Measurements from ENCODE around the gene TBC1D22A.

Gene TBC1D22A

DNA sequence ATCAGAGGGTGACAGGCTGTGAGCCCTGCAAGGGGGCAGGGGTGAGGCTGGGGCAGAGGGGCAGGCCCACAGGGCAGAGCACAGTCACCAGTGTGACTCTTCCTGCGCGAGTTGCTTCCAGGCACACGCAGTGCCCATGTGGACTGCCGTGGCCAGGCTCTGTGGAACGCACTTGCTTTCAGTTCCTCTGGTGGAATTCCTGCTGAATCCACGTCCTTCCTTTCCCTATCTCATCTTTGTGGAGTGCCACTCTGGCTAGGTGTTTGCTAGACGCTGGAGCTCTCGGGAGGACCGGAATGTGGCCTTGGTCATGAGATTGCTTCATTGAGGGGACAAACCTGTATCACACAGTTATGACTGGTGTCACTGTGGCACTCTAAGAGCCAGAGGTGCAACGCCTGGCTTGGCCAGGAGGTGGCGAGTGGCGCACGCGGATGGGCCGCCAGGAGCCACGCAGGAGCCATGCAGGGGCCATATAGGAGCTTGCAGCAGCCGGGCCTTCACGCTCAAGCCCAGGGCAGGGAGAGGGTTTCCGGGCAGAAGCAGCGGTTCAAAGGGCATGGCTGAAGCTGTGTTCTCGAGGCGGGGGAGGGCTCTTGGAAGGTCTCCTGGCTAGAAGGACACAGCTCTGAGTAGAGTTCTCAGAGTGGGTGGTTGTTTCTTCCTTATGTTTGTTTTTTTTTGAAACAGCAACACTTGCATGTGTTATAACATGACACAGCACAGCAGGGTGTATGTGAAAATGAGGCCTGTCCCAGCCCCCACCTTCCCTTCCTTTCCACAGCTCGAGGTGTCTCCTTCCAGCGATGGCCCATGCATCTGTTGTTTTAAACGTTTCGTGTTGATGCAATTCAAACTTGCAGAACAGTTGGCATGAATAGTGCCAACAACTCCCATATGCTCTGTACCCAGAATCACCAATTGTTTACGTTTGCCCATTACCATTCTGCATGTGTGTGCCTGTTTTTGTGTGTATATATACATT, 36.2 kb downstream of the TBC1D22A start:
- DNase-seq, result peak; percentile 56

DNA sequence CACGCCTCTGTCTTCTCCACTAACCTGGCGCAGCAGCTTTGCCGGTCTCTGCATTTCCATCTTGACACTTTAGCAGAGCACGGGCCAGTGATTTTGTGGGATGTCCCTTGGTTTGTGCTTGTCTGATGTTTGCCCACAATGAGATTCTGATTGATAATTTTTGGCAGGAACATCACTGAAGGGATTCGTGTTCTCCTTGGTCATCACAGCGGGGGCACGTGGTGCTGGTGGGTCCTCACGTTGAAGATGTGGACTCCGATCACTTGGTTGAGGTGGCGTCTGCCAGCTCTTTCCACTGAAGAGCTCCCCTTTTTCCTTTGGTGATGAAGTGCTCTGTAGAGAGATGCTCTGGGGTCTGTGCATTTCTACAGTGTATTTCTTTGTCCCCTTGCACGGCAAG, 37.2 kb downstream of the TBC1D22A start:
- DNase-seq, result no peak

DNA sequence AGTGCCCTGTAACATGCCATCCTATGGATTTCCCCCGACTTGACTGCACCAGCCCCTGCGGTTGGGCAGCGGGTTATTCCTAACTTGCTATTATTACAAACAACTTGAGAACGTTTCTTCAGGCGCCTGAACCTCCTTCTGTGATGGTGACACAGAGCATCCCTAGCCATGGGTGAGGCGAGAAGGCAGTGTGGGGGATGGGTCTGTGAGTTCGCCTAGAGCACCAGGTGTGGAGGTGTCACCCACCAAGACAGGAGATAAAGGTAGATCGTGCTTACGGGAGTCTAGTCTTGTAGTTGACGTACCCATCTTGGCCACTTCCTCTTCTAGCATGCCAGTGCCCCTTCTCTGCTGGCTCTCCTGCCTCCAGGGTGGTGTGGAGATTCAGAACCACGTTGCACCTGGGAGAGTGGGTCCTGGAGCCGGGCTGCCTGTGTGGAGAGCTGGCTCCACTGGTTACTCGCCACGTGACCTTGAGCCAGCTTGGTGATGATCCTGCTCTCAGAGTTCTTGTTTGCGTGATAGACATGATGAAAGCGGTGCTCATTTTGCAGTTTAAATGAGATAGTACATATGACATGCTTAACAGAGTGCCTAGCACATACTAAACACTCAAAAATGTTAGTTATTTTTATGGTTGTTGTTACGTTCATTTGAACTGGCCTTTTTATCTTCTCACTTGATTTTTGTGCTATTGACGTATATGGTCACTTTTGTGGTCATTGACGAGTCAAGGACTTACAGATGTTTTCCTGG, 37.8 kb downstream of the TBC1D22A start:
- no peak for DNase-seq

DNA sequence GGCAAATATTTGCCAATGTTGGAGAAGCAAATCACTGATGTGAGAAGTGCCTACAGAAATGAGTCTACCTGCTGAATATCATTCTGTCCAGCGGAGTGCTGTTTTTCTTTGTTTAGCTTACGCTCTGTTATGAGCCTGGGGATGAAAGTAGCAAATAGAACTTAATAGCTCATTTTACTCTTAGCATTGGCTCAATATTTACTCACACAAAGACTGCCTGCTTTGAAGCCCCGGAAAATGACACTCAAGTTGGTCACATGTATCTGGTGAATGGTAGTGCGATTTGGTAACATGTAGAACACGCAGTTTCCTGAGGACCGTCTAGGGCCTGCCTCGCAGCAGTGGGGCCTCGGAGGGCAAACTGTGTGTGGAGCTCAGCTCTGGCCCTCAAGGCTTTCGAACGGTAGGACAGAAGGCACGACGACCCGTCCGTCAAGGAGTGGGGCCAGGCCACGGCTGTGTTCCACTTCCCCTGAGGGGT, 38.9 kb downstream of the TBC1D22A start:
- no peak for DNase-seq

DNA sequence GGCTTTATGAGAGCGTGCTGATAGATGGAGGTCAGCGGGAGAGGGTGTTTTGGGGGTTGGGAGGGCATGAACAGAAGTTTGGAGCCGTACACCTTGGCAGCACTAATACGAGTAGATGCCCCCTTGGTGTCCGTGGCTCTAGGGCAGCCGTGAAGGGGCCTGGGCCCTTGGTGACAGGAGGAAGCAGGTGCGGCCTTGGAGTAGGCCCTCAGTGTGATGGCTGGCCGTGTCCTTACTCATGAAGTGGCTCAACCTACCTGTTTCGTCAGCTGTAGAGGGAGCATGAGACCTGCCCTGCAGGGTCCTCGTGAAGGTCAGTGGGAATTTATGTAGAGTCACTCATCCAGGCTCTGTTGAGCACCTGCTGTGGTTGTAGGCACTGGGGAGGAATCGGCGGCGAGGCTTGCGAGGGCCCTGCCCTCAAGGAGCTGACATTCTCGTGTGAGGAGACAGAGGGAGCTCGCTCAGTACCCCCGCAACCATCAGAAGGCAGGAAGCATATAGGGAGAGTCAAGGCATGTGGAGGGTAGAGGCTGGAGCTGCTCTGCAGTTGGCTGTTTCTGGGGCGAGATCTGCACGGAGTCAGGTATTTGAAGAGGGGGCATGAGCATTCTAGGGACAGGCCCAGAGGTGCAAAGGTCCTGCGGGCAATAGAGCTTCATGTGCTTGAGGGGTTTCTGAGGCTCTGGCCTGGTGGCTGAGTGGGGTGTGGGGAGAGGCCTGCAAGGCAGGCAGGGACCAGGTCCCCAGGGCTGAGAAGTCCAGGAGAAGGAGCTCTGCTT, 39.6 kb downstream of the TBC1D22A start:
- no peak for DNase-seq

DNA sequence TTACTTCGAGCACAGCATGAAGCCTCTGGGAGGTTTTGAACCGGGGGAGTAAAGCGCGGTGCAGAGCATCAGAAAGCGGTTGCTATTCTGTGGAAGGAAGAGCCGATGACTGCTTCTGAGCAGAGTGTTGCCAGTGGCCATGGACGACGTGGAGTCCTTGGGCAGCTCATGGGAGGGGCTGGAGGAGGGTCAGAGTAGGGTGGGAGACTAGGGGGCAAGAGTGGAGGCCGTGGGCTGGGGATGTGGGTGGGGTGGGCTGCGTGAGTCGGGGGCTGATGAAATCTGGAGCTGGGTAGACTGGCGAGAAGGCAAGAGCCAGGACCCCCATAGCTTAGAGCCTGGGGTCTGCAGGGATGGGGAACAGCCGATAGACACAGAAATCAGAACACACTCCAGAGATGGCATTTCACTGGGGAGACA, 40.2 kb downstream of the TBC1D22A start:
- DNase-seq, result no peak

DNA sequence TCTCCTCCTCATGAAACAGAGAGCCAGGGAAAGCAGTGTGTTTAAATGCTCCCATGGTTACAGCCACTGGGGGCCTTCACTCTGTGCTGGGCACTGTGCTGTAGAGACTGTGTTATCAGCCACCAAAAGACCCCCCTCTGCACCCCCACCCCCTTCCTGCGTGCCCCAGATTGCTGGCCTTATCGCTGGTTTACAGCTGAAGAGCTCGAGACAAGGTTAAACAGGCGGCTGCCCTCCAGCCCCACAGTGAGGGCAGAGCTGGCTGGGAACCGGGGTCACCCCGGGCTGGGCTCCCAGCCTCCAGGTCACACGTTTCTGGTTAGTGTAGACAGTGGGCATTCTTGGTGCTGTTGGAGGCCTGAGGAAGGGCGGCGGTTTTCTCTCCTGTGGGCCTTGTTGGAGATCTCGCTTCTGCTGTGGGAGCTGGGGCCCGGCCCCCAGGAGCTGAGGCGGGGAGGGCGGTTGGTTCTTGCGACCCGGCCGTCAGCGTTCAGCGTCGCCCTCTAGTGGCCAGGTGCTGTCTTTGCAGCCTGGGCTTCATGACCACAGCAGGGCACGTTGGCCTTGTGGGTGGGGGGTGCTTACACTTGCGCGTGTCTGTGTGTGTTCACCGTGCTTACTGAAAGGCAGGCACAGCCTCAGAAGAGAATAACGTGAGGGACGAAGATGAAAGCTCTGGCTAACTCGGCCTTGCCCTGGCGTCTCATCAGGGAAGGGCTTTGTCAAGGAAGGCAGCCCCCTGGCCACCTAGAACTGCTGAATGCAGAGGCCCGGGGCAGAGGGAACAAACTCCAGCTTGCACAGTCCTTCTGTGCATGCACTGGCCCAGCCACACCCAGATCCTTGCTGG, 40.8 kb downstream of the TBC1D22A start:
- DNase-seq, result peak; percentile 63

DNA sequence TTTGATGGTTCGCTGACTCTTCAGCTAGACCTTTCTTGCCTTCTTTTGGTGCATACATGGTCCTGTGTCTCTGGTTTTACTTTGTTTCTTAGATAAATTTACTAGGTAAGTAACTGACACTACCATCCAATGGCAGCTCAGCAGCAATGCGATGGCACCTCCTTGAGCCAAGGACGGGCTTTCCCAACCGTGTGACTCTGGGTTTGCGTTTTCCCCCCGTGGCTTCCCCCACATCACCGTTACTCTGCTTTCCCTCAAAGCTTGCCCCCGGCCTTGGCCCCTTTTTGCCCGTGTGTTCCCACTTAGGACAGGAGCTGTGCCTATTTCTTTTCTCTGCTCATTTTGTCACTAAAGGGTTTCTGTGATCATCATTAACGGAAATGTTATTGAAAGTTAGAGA, 41.5 kb downstream of the TBC1D22A start:
- DNase-seq, result no peak

DNA sequence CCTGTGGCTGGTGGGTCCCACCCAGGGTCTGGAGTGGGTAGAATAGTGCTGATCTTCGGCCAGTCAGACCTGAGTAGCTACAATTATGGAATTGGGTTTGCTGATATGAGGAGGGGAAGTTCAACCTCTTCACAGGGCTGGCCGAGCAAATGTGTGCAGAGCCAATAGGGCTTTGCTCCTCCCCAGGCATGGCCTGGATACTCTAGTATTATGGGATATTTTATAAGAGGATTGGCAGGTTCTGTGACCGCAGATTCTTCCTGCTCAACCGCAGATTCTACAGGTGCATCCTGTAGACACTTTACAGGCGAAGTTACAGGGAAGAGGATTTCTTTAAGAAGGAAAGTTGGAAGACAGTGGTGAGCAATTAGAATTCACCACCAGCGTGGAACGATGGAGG, 44.3 kb downstream of the TBC1D22A start:
- no peak for DNase-seq

DNA sequence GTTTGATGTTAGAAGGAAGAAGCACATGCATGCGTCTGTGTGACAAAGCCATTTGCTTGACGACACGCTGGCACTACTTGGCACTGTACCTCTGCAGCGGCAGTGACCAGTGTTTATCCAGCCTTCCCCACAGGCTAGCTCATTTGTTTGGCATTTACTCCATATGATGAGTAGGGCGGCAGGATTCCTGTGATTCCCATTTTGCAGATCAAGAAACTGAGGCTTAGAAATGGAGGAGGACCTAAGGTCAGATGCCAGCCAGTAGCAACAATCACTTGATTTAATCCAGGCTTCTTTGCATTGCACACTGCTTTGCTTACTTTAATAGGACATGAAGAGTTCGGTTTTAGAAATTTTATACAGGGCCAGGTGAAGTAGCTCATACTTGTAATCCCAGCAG, 45.0 kb downstream of the TBC1D22A start:
- DNase-seq, result no peak

DNA sequence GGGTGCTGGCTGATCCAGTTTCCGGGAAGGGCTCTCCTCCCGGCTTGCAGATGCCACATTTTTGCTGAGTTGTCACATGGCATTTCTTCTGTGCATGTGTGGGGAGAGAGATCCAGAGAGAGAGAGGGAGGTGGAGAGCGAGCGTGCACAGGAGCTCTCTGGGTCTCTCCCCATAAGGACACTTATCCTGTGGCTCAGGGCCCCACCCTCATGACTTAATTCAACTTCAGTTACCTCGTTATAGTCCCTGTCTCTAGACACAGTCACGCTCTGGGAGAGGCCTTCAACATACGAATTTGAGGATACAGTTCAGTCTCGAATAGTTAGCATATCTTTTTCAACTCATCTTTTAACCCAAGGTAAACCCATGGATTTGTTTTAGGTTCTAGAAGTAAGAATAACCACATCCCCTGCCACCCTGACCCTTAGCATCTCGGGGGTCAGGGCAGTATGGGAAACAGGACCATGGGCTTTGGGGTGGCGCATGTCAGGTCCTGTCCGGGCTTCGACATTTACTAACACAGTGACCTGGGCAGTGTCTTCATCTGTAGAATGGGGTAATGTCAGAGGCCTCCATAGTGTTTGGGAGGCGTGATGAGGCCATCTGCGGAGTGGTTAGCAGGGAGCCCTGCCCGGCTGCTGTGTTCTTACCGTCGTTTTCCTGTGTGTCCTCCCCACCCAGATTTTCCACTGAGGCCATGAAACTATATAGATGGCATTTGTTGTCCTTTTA, 46.9 kb downstream of the TBC1D22A start:
- DNase-seq, result no peak

DNA sequence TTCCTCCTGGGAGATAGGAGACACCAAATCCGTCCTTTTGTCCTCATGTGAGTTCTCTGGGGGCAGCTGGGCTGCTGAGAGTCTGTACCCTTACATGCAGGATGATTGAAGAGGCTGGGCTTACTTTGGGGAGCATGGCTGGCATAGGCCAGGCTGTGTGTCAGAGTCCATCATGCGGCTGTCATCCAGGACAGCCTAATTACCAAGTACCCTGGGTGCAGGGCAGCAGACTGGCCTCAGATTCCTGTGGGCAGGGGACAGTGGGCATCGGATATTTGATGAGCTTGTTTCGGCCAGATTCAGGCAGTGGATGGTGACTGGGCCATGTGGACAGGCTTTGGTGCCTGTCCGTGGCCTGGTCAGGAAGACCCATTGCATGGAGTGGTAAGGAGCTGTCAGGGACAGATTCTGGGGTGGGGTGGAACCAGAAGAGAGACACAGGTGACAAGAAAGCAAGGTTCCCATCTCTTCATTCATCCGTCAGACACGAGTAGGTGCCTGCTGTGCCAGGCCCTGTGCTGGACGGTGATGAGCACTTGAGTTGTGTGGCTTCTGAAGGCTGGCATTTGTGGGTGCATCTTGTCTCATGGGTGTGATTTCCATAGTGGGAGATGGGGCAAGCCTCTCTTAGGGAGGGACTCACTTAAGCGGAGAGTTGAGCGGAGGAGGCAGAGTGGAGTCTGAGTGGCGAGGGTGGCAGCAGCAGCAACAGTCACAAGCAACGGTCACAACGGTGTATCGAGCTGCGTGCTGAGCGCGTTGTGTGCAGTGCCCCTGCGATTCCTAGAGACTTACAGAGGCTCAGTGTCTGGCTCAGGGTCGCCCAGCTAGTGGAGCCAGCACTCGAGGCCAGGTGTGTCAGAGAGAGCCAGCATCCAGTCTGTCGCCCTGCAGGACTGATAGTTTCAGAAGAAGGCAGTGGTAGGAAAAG, 48.7 kb downstream of the TBC1D22A start:
- no peak for DNase-seq

DNA sequence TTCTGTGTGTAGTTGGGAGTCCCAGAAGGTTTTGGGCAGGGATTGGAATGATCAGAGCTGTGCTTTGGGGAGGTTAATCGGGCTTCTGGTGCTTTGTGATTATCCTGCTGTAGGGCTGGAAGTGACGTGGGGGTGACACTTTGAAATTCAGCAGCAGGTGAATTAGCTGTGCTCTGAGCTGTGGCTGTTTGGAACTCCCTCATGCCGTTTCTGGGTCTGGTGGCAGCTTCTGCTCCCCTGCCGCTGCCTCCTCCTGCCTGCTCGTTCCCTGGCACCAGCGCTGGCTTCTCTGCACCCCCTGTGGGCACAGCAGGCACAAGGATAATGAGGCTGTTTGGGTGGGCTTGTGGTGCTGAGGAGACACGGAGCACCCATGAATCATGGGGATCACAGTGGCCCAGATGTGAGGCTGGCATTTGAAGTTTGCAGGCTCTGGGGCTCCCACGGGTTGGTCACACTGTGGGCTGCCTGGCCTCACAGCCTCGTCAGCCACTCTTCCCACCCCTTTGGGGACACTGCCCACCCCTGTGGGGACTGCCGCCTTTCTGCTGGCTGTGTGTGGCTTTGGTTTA, 49.7 kb downstream of the TBC1D22A start:
- DNase-seq, result no peak

DNA sequence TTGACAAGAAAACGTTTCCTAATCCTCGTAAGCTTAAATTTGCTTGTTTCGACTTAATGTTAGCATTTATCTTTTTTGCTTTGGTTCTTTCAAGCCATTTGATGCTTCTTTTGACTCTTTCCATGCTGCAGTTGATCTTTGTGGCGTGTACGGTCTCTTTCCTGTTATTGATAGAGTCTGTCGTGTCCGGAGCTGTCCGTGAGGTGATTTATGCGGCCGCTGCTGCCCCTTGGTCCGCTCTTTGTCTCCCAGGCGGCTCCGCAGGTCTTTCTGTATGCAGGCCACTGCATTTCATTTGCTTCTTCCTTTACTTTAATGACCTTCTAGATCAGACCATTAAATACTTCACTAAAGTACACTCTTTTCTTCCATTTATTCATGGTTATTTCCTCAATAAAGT, 50.3 kb downstream of the TBC1D22A start:
- DNase-seq, result no peak

DNA sequence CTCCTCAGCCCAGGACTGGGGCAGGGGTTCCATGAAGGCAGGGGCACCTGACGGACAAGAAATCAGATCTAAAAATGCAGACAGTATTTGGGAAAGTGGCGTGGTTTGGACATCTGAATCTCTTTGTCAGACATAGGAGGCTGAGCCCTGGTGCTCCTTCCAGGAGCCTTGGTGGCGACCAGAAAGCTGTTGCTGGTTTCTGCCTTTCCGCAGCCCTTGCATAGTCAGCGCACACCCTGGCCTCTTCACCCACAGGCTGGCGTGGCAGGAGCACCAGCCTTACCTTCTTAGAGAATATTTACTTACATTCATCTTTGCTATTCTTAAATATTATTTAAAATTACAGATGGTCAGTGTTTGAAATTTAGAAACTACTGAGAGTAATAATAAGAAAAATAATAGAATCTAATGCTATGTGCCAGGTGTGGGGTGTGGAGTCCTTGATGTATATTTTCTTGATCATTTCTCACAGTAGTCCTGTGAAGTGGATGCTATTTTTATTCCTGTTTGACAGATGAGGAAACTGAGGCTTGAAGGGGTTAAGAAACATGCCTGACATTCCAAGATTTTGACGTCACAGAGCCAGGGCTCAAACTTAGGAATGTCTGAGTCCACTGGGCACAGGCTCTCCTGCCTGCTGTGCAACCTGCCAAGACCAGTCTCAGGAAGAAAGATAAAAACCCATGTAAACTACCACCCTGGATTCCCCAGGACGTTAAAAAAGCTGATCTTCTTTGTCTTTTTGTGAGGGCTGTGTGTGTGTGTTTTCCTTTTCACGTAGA, 51.6 kb downstream of the TBC1D22A start:
- DNase-seq, result no peak

DNA sequence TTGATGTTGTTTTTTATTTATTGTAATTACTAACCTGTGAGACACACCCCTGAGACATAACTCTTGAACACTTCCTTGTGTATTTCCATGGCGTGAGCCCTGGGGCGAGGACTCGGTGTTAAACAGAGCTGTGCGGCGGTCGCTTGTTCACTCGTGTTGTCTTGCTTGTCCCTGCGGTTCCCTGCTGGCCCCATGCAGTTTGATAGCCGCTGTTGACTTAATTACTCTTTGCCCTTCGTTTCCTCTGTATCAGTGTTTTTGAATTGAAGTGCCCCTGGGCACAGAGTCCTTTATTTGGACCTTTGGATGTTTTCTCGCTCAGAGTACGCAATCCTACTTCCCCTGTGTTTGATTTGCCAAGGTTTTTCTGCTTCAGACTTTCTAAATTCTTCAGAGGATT, 52.7 kb downstream of the TBC1D22A start:
- DNase-seq, result no peak

DNA sequence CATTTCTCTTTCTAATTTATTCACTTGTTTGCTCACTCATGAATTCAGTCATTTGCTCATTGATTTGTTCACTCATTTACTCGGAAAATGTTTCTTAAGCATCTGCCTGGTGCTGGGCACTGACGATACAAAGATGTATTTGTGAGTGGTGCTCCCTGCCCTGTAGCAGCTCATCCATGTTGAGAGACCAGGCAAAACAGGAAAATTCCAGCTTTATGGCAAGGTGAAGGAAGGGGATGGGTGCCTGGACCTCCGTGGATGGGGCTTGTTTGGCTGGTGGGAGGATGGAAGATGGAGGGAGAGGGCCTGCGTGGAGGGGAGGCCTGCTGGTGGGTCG, 53.1 kb downstream of the TBC1D22A start:
- DNase-seq, result no peak

DNA sequence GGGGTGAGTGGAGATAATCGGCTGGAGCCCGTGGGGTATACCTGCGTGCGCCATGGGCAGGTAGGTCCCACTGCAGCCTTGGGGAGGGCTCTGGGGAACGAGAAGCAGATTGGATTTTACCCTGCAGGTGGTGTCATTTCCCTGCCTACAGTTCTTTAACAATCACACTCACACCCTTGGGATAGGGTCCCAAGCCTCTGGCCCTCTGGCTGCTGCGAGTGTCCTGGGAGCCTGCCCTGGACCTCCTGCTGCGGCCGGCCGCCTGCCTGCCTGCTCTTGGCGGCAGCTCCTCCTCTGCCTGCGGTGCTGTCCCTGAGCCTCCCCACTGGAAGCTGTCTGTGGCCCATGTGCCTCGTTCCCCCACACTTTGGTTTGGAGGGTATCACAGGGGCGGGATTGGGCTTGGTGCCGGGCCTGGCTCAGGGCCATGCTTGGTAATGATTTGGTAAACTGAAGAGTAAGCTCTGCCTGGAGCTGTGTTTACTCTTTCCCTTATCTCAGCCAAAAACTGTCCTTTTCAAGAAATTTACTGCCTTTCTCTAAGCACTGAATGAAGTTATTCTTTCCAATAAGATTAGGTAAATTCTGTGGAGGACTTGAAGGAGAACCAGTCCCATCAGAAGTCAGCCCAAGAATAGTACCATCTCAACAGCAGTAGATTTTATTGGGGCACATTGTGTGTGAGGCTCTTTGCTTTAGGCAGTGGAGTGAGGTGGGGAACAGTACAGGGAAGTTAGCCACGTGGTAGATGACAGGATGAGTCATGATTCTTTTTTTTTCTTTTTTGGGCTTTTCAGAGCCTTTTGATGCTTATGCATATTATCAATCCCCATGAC, 53.7 kb downstream of the TBC1D22A start:
- DNase-seq, result no peak

Data from activated CD4-positive, alpha-beta T cell treated with anti-CD3 and anti-CD28 coated beads for 1 hour (primary cell).